Ascending aorta (tissue), 2 donors: ENCODE data around the gene CCDC149. TPM values are rescaled to one million over a fixed set of nuclear protein-coding genes. Genes with fewer than 3 reads are reported as not detected.

ENCODE experiments used
- DNase-seq, 2 donors: peaks; one replicate each; pipeline ENCODE4 v3.0.0-alpha.2; 2019; ENCODE audit warnings: low spot score in 2 of 2
- H3K27ac ChIP-seq, 2 donors: fragments of 200-600 bp; sonication (generic); one replicate each; pipeline ENCODE4 v1.5.1; 2016 to 2017; ENCODE audit warnings: mild to moderate bottlenecking in 1 of 2
- H3K27me3 ChIP-seq: fragments of 200-600 bp; sonication (generic); one replicate; pipeline ENCODE4 v1.5.1; 2017
- H3K36me3 ChIP-seq, 2 donors: fragments of 200-600 bp; sonication (generic); one replicate each; pipeline ENCODE4 v1.5.1; 2016
- H3K4me1 ChIP-seq, 2 donors: fragments of 200-600 bp; sonication (generic); one replicate each; pipeline ENCODE4 v1.5.1; 2016 to 2017; ENCODE audit warnings: mild to moderate bottlenecking in 1 of 2
- H3K4me3 ChIP-seq, 2 donors: fragments of 200-600 bp; sonication (generic); one replicate each; pipeline ENCODE4 v1.5.1; 2016 to 2017; ENCODE audit warnings: mild to moderate bottlenecking in 1 of 2
- H3K9me3 ChIP-seq, 2 donors: fragments of 200-600 bp; sonication (generic); one replicate each; pipeline ENCODE4 v1.5.1; 2016
- CTCF ChIP-seq, 3 experiments: fragments of 200-600 bp in 2 of 3; fragments of 450-650 bp in 1 of 3; sonication (generic) in 2 of 3; IDR thresholded peaks; one replicate each; pipeline ENCODE4 v1.5.1; 2016 to 2019; ENCODE audit warnings: antibody characterized with exemption in 3 of 3, mild to moderate bottlenecking in 1 of 3, moderate library complexity in 1 of 3
- intact Hi-C: fragments of 100-400 bp; cut with DNase I; formaldehyde crosslinking; loops from one replicate; pipeline ENCODE4 v1.15.1; 2023
- total RNA-seq: library from RNA; depleted of rRNA; stranded (reverse); fragments of >200 nt; gene quantifications from one replicate; pipeline ENCODE4 v1.1.0, GENCODE V29; 2016

The CCDC149 gene
- total RNA-seq, 1 donor from 2014 or later, result 8.7 TPM

GRCh38 chr4:24764345-24764744 is 148.5 kb downstream of the CCDC149 start:
- no peak for DNase-seq
- H3K27me3 ChIP-seq, result no peaks in the 10 kb centered on the region
- no peaks in the 10 kb centered on the region for H3K9me3 ChIP-seq
- no peak overlapping the region for H3K27ac ChIP-seq
- peaks cover 0 to 6% of the 10 kb centered on the region in 2 donors for H3K4me1 ChIP-seq
- TF ChIP-seq CTCF (IDR thresholded peaks at IDR 0.05), result no peak
- no peaks in the 10 kb centered on the region for H3K36me3 ChIP-seq
- intact Hi-C loops, result no loop called here
- no peak overlapping the region for H3K4me3 ChIP-seq

- Histone ChIP-seq H3K4me3 (no peak overlapping the region), H3K4me1 (peaks cover 0 to 6% of the 10 kb centered on the region in 2 donors), H3K9me3 (no peaks in the 10 kb centered on the region), H3K36me3 (no peaks in the 10 kb centered on the region), H3K27me3 (no peaks in the 10 kb centered on the region), H3K27ac (peak overlapping the region; percentile 11 to 31)
- no peak for TF ChIP-seq CTCF (IDR thresholded peaks at IDR 0.05)
- DNase-seq, result no peak
- intact Hi-C loops, result no loop called here
Observed at GRCh38 chr4:24763631-24764297, 149.1 kb downstream of the CCDC149 start.

Other genes with a start within 250 kb of the CCDC149 start
- 893 TPM for gene SOD3, start 117.5 kb downstream of the CCDC149 start, total RNA-seq
- 2.2 TPM for gene LGI2, start 117.9 kb upstream of the CCDC149 start, total RNA-seq
- gene SEPSECS, start 247.4 kb upstream of the CCDC149 start, total RNA-seq, result 5.2 TPM